A549 (cell line): Measurements from ENCODE around the gene GAL3ST2.

Experiments used
- BCL3 ChIP-seq: fragments of >200 bp; sonication (Bioruptor Twin); formaldehyde crosslinking; IDR thresholded peaks from 3 replicates; pipeline ENCODE4 v1.6.1; 2016
- CTCF ChIP-seq: fragments of >200 bp; sonication (Bioruptor Twin); formaldehyde crosslinking; IDR thresholded peaks from 3 replicates; pipeline ENCODE4 v1.5.1; 2016
- EP300 ChIP-seq, 2 experiments: fragments of >200 bp; sonication (Bioruptor Twin); formaldehyde crosslinking; IDR thresholded peaks; 2 replicates in 1 of 2; 3 replicates in 1 of 2; pipeline ENCODE4 v1.6.1; 2016 to 2017
- JUN ChIP-seq, 2 experiments: fragments of >200 bp; sonication (Bioruptor Twin); formaldehyde crosslinking; IDR thresholded peaks; 2 replicates in 1 of 2; 3 replicates in 1 of 2; pipeline ENCODE4 v1.6.1; 2016 to 2017
- MAFK ChIP-seq: fragments of 450-650 bp; IDR thresholded peaks from 2 replicates; pipeline ENCODE4 v1.6.1; 2014; ENCODE audit not compliant: partially characterized antibody
- POLR2A ChIP-seq: IDR thresholded peaks from 2 replicates; pipeline ENCODE4 v1.6.1; 2012; ENCODE audit warnings: mild to moderate bottlenecking, low read length
- POLR2AphosphoS2 ChIP-seq: conservative IDR thresholded peaks from 2 replicates; pipeline ENCODE4 v1.6.1; 2012; ENCODE audit warnings: low read length, improper control_type of control experiment, inconsistent platforms
- REST ChIP-seq: fragments of 200-600 bp; sonication (generic); IDR thresholded peaks from 2 replicates; pipeline ENCODE4 v1.6.1; 2016; ENCODE audit warnings: antibody characterized with exemption, mild to moderate bottlenecking, moderate library complexity
- RFX5 ChIP-seq: fragments of 450-650 bp; IDR thresholded peaks from 2 replicates; pipeline ENCODE4 v1.7.1; 2014; ENCODE audit warnings: antibody characterized with exemption, mild to moderate bottlenecking, moderate library complexity
- SMC3 ChIP-seq: fragments of >200 bp; sonication (Bioruptor Twin); formaldehyde crosslinking; IDR thresholded peaks from 3 replicates; pipeline ENCODE4 v1.6.1; 2018; ENCODE audit warnings: inconsistent platforms
- TP53 ChIP-seq: fragments of 250-450 bp; sonication (Bioruptor Pico); IDR thresholded peaks from 2 replicates; pipeline ENCODE4 v1.5.0; 2021; ENCODE audit warnings: mild to moderate bottlenecking, moderate library complexity
- ZFP36 ChIP-seq: fragments of 450-650 bp; IDR thresholded peaks from 2 replicates; pipeline ENCODE4 v1.6.1; 2014; ENCODE audit warnings: borderline replicate concordance; ENCODE audit not compliant: partially characterized antibody
- ZNF302 ChIP-seq: fragments of 250-450 bp; sonication (Bioruptor Pico); IDR thresholded peaks from 2 replicates; pipeline ENCODE4 v1.9.0; 2021; ENCODE audit warnings: inconsistent platforms, mild to moderate bottlenecking, moderate library complexity

- TF ChIP-seq MAFK (no peak), CTCF (no peak), POLR2AphosphoS2 (no peak), ZNF302 (CRISPR knock-in tag) (no peak), POLR2A (no peak), RFX5 (no peak), BCL3 (no peak), REST (no peak), TP53 (CRISPR knock-in tag) (no peak), ZFP36 (no peak), JUN (IDR thresholded peaks at IDR 0.05) (no peak), EP300 (IDR thresholded peaks at IDR 0.05) (no peak), SMC3 (no peak)
Observed at GRCh38 chr2:241776336-241777169, at the start of gene GAL3ST2.
